WTC11 (cell line): Measurements from ENCODE around the gene BUD13. TPM values are rescaled to one million over a fixed set of nuclear protein-coding genes. Genes with fewer than 3 reads are reported as not detected.

Source experiments
- ATAC-seq: fragments of 200-7000 bp; cut with Tn5 transposase; 2 replicates; pipeline ENCODE4 v1.10.0; 2021; ENCODE audit warnings: mild to moderate bottlenecking, moderate library complexity
- CTCF ChIA-PET: fragments of 300-600 bp; sonication (Branson Sonifier 250); formaldehyde crosslinking; loops from one replicate; lab custom pipeline; 2021; ENCODE audit warnings: antibody characterized with exemption; lab: Charles Lee
- POLR2A ChIA-PET: fragments of 350-600 bp; sonication (Branson Sonifier 250); formaldehyde crosslinking; loops from one replicate; lab custom pipeline; 2021; ENCODE audit warnings: antibody characterized with exemption; lab: Charles Lee
- DNase-seq: peaks from one replicate; pipeline ENCODE4 v3.0.0; 2021; ENCODE audit warnings: low spot score
- H3K27ac Mint-ChIP-seq: 2 replicates; pipeline ENCODE4 v1.8.0; 2021; ENCODE audit warnings: mixed read lengths
- H3K27me3 Mint-ChIP-seq: 2 replicates; pipeline ENCODE4 v1.8.0; 2021; ENCODE audit warnings: low read depth, mild to moderate bottlenecking, moderate library complexity, mixed read lengths
- H3K36me3 Mint-ChIP-seq: 2 replicates; pipeline ENCODE4 v1.8.0; 2021; ENCODE audit warnings: mixed read lengths
- H3K4me1 Mint-ChIP-seq: 2 replicates; pipeline ENCODE4 v1.8.0; 2022; ENCODE audit warnings: mixed read lengths
- H3K4me3 Mint-ChIP-seq: 2 replicates; pipeline ENCODE4 v1.8.0; 2021; ENCODE audit warnings: mild to moderate bottlenecking, moderate library complexity, mixed read lengths
- H3K9me3 Mint-ChIP-seq: 2 replicates; pipeline ENCODE4 v1.8.0; 2021; ENCODE audit warnings: mixed read lengths
- CBFB ChIP-seq: sonication (generic); formaldehyde crosslinking; IDR thresholded peaks from 2 replicates; pipeline ENCODE4 v1.8.1; 2022; ENCODE audit warnings: mild to moderate bottlenecking, low read depth, missing genetic modification reagents
- CTCF ChIP-seq: fragments of 200-600 bp; IDR thresholded peaks from 2 replicates; pipeline ENCODE4 v1.8.0; 2022; ENCODE audit warnings: antibody characterized with exemption
- E2F1 ChIP-seq: sonication (generic); formaldehyde crosslinking; IDR thresholded peaks from 2 replicates; pipeline ENCODE4 v1.8.0; 2022; ENCODE audit warnings: mild to moderate bottlenecking, missing genetic modification reagents
- ELF4 ChIP-seq: sonication (generic); formaldehyde crosslinking; IDR thresholded peaks from 2 replicates; pipeline ENCODE4 v1.8.1; 2022; ENCODE audit warnings: low read depth, mild to moderate bottlenecking, moderate library complexity, missing genetic modification reagents
- ESRRA ChIP-seq: sonication (generic); formaldehyde crosslinking; IDR thresholded peaks from 2 replicates; pipeline ENCODE4 v1.8.1; 2022; ENCODE audit warnings: mild to moderate bottlenecking, missing genetic modification reagents, borderline replicate concordance
- ETV6 ChIP-seq: sonication (generic); formaldehyde crosslinking; IDR thresholded peaks from 2 replicates; pipeline ENCODE4 v1.8.1; 2022; ENCODE audit warnings: mild to moderate bottlenecking, missing genetic modification reagents
- FOXJ3 ChIP-seq: sonication (generic); formaldehyde crosslinking; IDR thresholded peaks from 2 replicates; pipeline ENCODE4 v1.9.0; 2021; ENCODE audit warnings: missing genetic modification reagents, mild to moderate bottlenecking, borderline replicate concordance
- JAZF1 ChIP-seq: fragments of 250-450 bp; sonication (Bioruptor Pico); IDR thresholded peaks from 2 replicates; pipeline ENCODE4 v1.9.0; 2021; ENCODE audit warnings: moderate library complexity, mild to moderate bottlenecking, inconsistent platforms
- JUN ChIP-seq: sonication (generic); formaldehyde crosslinking; IDR thresholded peaks from 2 replicates; pipeline ENCODE4 v1.8.0; 2023; ENCODE audit warnings: mild to moderate bottlenecking, missing genetic modification reagents
- NR2C2 ChIP-seq: sonication (generic); formaldehyde crosslinking; IDR thresholded peaks from 2 replicates; pipeline ENCODE4 v1.8.0; 2022; ENCODE audit warnings: mild to moderate bottlenecking, missing genetic modification reagents
- OVOL2 ChIP-seq: fragments of 250-450 bp; sonication (Bioruptor Pico); IDR thresholded peaks from 2 replicates; pipeline ENCODE4 v1.9.0; 2021; ENCODE audit warnings: mild to moderate bottlenecking, borderline replicate concordance
- TCF7 ChIP-seq: sonication (generic); formaldehyde crosslinking; IDR thresholded peaks from 2 replicates; pipeline ENCODE4 v1.8.0; 2022; ENCODE audit warnings: mild to moderate bottlenecking, low read depth, missing genetic modification reagents, moderate library complexity
- USF1 ChIP-seq: sonication (generic); formaldehyde crosslinking; IDR thresholded peaks from 2 replicates; pipeline ENCODE4 v1.8.0; 2022; ENCODE audit warnings: mild to moderate bottlenecking, missing genetic modification reagents
- USF2 ChIP-seq: sonication (generic); formaldehyde crosslinking; IDR thresholded peaks from 2 replicates; pipeline ENCODE4 v1.8.1; 2023; ENCODE audit warnings: mild to moderate bottlenecking, missing genetic modification reagents, moderate library complexity
- ZNF138 ChIP-seq: sonication (generic); formaldehyde crosslinking; conservative IDR thresholded peaks from 2 replicates; pipeline ENCODE4 v1.8.1; 2022; ENCODE audit warnings: mild to moderate bottlenecking, moderate library complexity, missing genetic modification reagents
- ZNF423 ChIP-seq: fragments of 250-450 bp; sonication (Bioruptor Pico); IDR thresholded peaks from 2 replicates; pipeline ENCODE4 v2.1.2; 2022; ENCODE audit warnings: mild to moderate bottlenecking, moderate library complexity
- total RNA-seq: library from RNA; stranded (reverse); gene quantifications from 3 replicates; pipeline ENCODE4 v1.2.3, GENCODE V29; 2021
- TF ChIP-seq, protein P1 (sequence below): sonication (generic); formaldehyde crosslinking; conservative IDR thresholded peaks from 2 replicates; pipeline ENCODE4 v1.8.1; 2022; ENCODE audit warnings: mild to moderate bottlenecking, missing genetic modification reagents
- TF ChIP-seq, protein P2 (sequence below): sonication (generic); formaldehyde crosslinking; IDR thresholded peaks from 2 replicates; pipeline ENCODE4 v1.8.1; 2022; ENCODE audit warnings: low read depth, missing genetic modification reagents, borderline replicate concordance
- TF ChIP-seq, protein P3 (sequence below): sonication (generic); formaldehyde crosslinking; IDR thresholded peaks from 2 replicates; pipeline ENCODE4 v1.8.0; 2023; ENCODE audit warnings: missing genetic modification reagents
- TF ChIP-seq, protein P4 (sequence below): fragments of 250-450 bp; sonication (Bioruptor Pico); IDR thresholded peaks from 2 replicates; pipeline ENCODE4 v1.9.0; 2021; ENCODE audit warnings: mild to moderate bottlenecking

Gene BUD13
- total RNA-seq, 1 experiment from 2014 or later, result 20.7 TPM

- Mint-ChIP-seq H3K27ac (no peak overlapping the region), H3K9me3 (no peaks in the 10 kb centered on the region), H3K36me3 (peaks cover 46% of the 10 kb centered on the region), H3K4me3 (no peak overlapping the region), H3K27me3 (no peaks in the 10 kb centered on the region), H3K4me1 (peaks cover 14% of the 10 kb centered on the region)
- CTCF ChIA-PET, result interaction anchor here (1.2 to 2.6 kb wide), 2 partner anchors 14 to 53 kb away, joined by 3 to 12 read pairs; partner anchors contain the start of gene APOA5
- POLR2A ChIA-PET, result no interaction called here
- DNase-seq, result no peak
- TF ChIP-seq, protein P1, sequence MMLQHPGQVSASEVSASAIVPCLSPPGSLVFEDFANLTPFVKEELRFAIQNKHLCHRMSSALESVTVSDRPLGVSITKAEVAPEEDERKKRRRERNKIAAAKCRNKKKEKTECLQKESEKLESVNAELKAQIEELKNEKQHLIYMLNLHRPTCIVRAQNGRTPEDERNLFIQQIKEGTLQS (CRISPR knock-in tag), result no peak
- no peak for TF ChIP-seq OVOL2 (CRISPR knock-in tag)
- TF ChIP-seq JAZF1 (CRISPR knock-in tag), result no peak
- no peak for TF ChIP-seq TCF7 (CRISPR knock-in tag)
- TF ChIP-seq, protein P2, sequence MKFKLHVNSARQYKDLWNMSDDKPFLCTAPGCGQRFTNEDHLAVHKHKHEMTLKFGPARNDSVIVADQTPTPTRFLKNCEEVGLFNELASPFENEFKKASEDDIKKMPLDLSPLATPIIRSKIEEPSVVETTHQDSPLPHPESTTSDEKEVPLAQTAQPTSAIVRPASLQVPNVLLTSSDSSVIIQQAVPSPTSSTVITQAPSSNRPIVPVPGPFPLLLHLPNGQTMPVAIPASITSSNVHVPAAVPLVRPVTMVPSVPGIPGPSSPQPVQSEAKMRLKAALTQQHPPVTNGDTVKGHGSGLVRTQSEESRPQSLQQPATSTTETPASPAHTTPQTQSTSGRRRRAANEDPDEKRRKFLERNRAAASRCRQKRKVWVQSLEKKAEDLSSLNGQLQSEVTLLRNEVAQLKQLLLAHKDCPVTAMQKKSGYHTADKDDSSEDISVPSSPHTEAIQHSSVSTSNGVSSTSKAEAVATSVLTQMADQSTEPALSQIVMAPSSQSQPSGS (CRISPR knock-in tag), result no peak
- TF ChIP-seq JUN, result no peak
- TF ChIP-seq CTCF, result no peak
- no peak for TF ChIP-seq ZNF138 (CRISPR knock-in tag)
- TF ChIP-seq USF2 (CRISPR knock-in tag), result no peak
- TF ChIP-seq ESRRA (CRISPR knock-in tag), result no peak
- TF ChIP-seq, protein P3, sequence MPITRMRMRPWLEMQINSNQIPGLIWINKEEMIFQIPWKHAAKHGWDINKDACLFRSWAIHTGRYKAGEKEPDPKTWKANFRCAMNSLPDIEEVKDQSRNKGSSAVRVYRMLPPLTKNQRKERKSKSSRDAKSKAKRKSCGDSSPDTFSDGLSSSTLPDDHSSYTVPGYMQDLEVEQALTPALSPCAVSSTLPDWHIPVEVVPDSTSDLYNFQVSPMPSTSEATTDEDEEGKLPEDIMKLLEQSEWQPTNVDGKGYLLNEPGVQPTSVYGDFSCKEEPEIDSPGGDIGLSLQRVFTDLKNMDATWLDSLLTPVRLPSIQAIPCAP (CRISPR knock-in tag), result no peak
- no peak for TF ChIP-seq NR2C2
- ATAC-seq, result no peak
Observed at GRCh38 chr11:116776522-116776984, 3.8 kb upstream of the BUD13 start.

DNA sequence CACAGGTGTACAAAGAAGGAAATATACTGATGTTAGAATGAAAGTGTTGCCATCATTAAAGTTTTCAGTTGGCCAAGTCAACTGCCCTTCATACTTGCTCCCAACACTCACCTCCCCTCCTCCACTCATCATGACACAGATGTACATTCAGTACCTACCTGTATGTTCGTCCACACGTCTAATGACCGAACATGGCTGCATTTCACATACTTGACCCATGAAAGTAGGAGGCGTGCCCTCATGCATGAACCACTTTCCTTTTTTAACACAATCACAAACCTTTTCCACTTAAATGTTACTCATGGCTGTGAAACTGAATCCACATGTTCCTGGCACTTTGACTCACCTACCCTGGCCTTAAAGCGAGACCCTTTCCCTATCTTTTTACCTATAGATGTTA lies 3.2 kb upstream of the BUD13 start:
- ATAC-seq (no peak), DNase-seq (no peak)
- Mint-ChIP-seq H3K4me3 (no peak overlapping the region), H3K36me3 (peaks cover 41% of the 10 kb centered on the region), H3K4me1 (peaks cover 19% of the 10 kb centered on the region), H3K27me3 (no peaks in the 10 kb centered on the region), H3K27ac (no peak overlapping the region; the same call in 1 of the 2 replicates), H3K9me3 (no peaks in the 10 kb centered on the region)
- CTCF ChIA-PET, result interaction anchor here (1.2 to 2.6 kb wide), 2 partner anchors 15 to 53 kb away, joined by 3 to 12 read pairs; partner anchors contain the start of gene APOA5
- no peak for TF ChIP-seq ZNF423 (CRISPR knock-in tag)
- POLR2A ChIA-PET, result no interaction called here

- H3K4me1 Mint-ChIP-seq, result peaks cover 22% of the 10 kb centered on the region
- ATAC-seq, result no peak
- ChIA-PET POLR2A (no interaction called here), CTCF (interaction anchor here (0.5 to 2.6 kb wide), 2 partner anchors 16 to 36 kb away, joined by 3 to 12 read pairs; partner anchors contain the start of gene APOA5)
- no peaks in the 10 kb centered on the region for H3K27me3 Mint-ChIP-seq
- no peak overlapping the region; the same call in 1 of the 2 replicates for H3K4me3 Mint-ChIP-seq
- no peaks in the 10 kb centered on the region for H3K9me3 Mint-ChIP-seq
- DNase-seq, result no peak
- no peak overlapping the region; the same call in 1 of the 2 replicates for H3K27ac Mint-ChIP-seq
- H3K36me3 Mint-ChIP-seq, result peaks cover 38% of the 10 kb centered on the region
- TF ChIP-seq CBFB (CRISPR knock-in tag), result no peak
- TF ChIP-seq TCF7 (CRISPR knock-in tag), result no peak
- TF ChIP-seq USF1 (CRISPR knock-in tag), result no peak
- TF ChIP-seq FOXJ3, result no peak
- TF ChIP-seq ETV6 (CRISPR knock-in tag), result no peak
- no peak for TF ChIP-seq E2F1
- TF ChIP-seq, protein P4, sequence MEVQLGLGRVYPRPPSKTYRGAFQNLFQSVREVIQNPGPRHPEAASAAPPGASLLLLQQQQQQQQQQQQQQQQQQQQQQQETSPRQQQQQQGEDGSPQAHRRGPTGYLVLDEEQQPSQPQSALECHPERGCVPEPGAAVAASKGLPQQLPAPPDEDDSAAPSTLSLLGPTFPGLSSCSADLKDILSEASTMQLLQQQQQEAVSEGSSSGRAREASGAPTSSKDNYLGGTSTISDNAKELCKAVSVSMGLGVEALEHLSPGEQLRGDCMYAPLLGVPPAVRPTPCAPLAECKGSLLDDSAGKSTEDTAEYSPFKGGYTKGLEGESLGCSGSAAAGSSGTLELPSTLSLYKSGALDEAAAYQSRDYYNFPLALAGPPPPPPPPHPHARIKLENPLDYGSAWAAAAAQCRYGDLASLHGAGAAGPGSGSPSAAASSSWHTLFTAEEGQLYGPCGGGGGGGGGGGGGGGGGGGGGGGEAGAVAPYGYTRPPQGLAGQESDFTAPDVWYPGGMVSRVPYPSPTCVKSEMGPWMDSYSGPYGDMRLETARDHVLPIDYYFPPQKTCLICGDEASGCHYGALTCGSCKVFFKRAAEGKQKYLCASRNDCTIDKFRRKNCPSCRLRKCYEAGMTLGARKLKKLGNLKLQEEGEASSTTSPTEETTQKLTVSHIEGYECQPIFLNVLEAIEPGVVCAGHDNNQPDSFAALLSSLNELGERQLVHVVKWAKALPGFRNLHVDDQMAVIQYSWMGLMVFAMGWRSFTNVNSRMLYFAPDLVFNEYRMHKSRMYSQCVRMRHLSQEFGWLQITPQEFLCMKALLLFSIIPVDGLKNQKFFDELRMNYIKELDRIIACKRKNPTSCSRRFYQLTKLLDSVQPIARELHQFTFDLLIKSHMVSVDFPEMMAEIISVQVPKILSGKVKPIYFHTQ (CRISPR knock-in tag), result no peak
- TF ChIP-seq ZNF423 (CRISPR knock-in tag), result no peak
- no peak for TF ChIP-seq ELF4
Observed at GRCh38 chr11:116774661-116775060, 1.9 kb upstream of the BUD13 start.
